ENCODE data around the gene NUDT1.
A peak's percentile ranks its signal among the peaks of the same experiment; 100 is the strongest.

NUDT1 gene

GRCh38 chr7:2241580-2242540 lies at the start of gene NUDT1, which contains the start of gene MRM2:
Gene NUDT1, plus strand, starts transcription at chr7:2242226. Its CDS starts 2,349 bp downstream, at chr7:2244575.
Gene MRM2, minus strand, starts transcription at chr7:2242205. Its CDS starts 36 bp downstream, at chr7:2242169.
- DNase-seq (ENCODE audit: low spot score): peak; percentile 67

DNA sequence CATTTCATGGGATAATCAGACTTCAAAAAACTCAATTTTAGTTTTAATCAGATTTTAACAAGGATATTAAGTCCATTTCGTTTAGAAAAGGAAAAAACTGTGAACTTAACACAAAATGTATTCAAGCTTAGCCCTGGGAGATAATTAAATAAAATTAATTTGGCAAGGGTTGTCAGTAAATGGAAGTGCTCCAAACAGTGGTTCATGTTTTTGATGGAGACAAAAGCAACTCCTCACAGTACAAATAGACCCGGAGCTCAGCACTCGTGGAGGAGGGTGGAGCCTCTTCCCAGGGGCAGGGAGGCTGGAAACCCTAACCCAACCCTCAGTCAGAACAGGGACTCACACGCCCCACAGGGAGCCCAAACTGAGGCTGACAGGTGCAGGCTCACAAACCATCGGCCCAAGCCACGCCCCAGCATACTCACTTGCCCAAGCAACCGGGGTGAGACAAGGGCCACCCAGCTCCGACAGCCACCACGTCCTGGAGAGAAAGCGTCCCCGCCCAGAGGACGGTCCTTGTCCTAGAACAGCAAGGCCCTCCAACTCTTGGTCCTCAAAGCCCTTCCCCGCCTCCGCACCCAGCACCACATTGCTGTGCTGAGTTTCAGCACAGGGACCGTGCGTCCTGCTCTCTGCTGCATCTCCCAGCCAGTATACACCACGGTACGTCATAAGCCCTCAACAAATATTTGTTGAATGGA lies 49.0 kb upstream of the NUDT1 start:
- DNase-seq (ENCODE audit: low spot score): no peak

DNA sequence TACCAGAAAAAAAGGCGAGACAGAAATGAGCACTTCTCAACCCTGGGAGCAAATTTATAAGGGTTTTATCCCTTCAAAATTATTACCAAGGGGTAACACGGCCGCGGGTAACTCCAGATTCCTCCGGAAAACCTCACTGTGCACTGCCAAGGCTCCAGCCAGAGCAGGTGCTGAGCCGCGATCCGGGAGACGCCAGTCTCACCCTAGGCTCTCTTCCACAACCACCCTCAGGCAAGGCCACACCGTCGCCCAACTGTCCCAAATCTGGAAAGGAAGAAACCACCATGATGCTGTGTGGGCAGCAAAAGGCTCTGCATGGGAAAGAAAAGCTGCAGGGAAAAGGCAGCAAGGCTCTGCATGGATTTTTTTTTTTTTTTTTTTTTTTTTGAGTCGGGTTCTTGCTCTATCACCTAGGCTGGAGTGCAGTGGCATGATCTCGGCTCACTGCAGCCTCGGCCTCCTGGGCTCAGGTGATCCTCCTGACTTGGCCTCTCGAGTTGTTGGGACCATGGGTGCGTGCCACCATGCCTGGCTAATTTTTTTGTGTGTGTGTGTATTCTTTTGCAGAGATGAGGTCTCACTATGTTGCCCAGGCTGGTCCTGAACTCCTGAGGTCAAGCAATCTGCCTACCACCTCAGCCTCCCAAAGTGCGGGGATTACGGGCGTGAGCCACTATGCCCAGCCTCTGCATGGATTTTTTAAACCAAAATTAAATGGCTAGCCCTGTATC lies 48.3 kb upstream of the NUDT1 start:
- DNase-seq (ENCODE audit: low spot score): no peak

GRCh38 chr7:2195400-2196246 lies 46.4 kb upstream of the NUDT1 start:
- DNase-seq (ENCODE audit: low spot score): no peak

DNA sequence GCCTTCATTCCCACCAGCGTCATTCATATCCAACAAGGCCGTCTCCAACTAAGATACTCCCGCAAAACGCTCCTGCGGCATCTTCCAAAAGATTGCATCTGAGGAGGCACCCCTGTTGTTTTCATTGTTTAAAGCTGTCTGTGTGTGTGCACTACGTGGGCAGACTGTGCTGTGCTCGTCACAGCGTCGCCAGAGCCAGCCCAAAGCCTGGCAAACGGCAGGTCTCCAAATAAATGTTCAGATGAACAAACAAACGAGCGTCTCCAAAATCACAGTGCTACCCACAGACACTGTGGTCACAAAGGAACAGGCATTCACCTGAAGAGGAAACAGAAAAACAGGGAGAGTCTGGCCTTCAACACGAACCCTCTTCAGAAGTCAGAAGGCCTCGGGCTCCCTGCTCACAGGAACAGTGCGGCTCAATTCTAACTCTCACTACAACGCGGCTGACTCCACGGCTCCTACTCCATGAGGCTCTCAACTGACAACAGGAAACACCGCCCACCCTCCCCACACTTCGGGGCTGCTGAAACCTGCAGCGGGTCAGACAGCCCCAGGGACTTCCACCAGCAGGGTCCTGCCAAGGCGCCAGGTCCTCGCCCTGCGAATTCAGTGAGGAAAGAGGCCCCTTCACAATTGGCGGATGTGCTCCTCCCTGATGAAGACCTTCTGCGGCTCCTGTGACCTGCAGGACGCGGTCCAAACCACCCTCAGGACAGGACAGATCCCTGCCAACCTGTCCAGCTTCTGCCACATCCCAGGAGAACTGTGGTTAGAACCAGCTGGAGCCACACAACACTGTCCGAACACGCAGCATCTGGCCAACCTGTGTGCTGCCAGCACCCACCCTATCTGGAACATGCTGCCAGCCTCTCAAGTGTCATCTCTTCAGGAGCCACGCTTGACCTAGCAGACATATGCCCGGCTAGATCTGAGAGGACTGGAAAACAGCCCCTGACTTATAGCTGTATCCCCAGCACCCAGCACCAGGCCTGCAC lies 45.3 kb upstream of the NUDT1 start:
- DNase-seq (ENCODE audit: low spot score): no peak

DNA sequence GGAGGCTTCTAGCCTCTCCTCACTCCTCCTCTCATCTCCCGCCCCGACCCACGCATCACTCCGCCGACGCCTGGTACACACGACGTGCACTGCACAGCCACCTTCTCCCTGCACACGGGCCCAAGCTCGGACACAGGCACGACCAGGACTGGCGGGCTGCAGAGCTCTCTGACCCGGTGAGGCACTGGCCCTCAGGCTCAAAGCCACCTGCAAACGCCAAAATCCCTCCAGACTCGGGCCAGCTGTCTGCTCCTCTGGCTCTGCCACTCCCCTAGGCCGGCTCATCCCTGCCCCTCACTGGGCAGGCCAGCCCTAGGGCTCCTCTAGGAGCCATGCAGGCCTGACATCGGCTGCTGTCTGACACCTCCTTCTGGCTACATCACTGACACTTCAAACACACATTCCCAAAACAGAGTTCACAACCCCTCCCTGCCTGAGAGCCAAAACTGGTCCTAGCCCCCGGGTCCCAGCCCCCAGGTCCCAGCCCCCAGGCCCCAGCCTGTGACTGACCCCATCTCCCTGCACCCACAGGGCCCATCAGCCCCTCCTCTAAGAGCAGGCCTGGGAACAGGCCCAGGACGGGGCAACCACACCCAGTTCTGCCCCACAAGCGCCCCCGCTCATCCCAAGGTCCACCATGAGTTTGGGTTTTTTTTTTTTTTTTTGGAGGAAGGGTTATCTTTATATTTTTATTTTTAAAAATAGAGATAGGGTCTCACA lies 44.4 kb upstream of the NUDT1 start:
- DNase-seq (ENCODE audit: low spot score): no peak

DNA sequence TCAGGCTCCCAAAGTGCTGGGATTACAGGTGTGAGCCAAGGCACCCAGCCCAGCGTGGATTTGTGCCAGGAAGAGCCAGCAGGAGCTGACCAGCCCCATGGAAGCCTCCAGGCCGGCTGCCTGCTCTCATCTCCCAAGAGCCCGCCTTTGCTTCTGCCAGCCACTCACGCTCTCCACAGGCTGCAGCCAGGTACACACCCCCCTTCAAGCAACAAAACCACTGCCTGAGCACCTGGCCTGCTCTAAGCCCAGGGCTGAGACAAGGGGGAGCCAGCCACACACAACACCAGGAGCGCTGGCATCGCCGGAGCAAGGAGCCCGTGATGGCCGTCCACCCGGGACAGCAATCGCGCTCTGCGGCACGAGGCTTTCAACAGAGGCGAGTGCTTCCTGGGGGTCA lies 43.8 kb upstream of the NUDT1 start:
- no peak for DNase-seq (ENCODE audit: low spot score)

DNA sequence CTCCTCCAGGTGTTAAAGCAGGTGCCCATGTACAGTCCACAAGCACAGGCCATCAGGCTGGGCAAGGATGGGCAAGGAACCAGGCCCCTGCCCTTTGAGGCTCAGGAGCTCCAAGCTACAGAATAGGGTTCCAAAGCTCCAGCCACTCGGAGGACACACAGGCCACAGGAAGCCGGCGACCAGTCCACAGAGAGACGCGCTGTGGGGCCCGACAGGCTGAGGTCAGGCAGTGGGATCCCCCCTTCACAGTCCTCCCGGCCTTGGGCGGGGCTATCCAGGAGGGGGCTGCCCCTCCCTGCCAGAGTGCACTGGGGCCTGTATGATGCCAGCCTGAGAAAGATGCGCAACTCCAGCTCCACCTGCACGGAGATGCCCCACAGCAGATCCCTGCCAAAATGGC lies 43.3 kb upstream of the NUDT1 start:
- DNase-seq (ENCODE audit: low spot score): no peak

- DNase-seq (ENCODE audit: low spot score): no peak
Observed at GRCh38 chr7:2199528-2199927, 42.5 kb upstream of the NUDT1 start.

GRCh38 chr7:2199956-2200583 lies 42.0 kb upstream of the NUDT1 start:
- DNase-seq (ENCODE audit: low spot score): no peak

GRCh38 chr7:2200584-2200980 lies 41.4 kb upstream of the NUDT1 start:
- no peak for DNase-seq (ENCODE audit: low spot score)

- no peak for DNase-seq (ENCODE audit: low spot score)
Observed at GRCh38 chr7:2201128-2201527, 40.9 kb upstream of the NUDT1 start.

GRCh38 chr7:2201686-2202360 lies 40.2 kb upstream of the NUDT1 start:
- no peak for DNase-seq (ENCODE audit: low spot score)

DNA sequence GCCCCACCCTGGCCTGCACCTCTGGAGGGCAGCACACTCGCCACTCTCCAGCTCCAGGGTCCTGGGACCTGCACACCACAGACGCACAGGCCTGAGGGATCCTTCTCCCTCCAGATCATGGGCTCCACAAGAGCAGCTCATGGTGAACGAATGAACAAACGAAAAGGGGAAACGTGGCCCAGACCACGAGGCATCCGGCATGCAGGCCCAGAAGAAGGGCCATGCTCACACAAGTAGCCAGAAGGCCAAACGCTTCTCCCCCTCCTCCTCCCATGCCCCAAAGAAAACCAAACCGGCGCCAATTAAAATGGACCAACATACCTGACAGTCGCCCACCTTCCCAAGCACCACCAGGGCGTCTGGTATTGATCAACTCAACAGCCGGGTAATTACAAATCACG lies 39.7 kb upstream of the NUDT1 start:
- no peak for DNase-seq (ENCODE audit: low spot score)

GRCh38 chr7:2202901-2203765 lies 38.9 kb upstream of the NUDT1 start:
- DNase-seq (ENCODE audit: low spot score): no peak

GRCh38 chr7:2203766-2204300 lies 38.2 kb upstream of the NUDT1 start:
- no peak for DNase-seq (ENCODE audit: low spot score)

DNA sequence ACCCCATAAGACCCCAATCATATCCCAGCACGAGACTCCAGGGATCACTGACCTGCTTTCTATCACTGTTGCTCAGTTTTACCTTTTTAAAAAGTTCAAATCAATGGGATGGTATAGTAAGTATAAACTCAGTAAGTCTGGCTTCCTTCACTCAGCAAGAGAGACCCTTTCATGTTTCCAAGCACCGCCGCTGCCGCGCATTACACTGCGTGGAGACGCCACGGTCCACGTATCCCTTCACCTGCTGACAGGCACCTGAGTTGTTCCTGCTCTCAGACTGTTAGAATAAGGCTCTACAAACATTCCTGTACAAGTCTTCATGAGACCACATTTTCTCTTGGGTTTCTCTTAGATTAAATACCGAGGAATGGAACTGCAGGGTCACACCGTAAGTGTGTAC lies 37.6 kb upstream of the NUDT1 start:
- DNase-seq (ENCODE audit: low spot score): no peak

All from CD4-positive, alpha-beta T cell treated with Interleukin-2 at 100 ng/mL for 4 hours (primary cell).